Astrocyte (in vitro differentiated cells and primary cell): ENCODE data around the gene ANKRD34A.

Experiments used
- EZH2 ChIP-seq: IDR thresholded peaks from 2 replicates; pipeline ENCODE4 v1.6.1; 2012; ENCODE audit warnings: mild to moderate bottlenecking, low read length, inconsistent platforms; ENCODE audit not compliant: insufficient read depth
- TF ChIP-seq, protein P1 (sequence below): IDR thresholded peaks from 2 replicates; pipeline ENCODE4 v1.5.1; 2011; ENCODE audit warnings: low read depth, mild to moderate bottlenecking, inconsistent platforms, low read length, moderate library complexity; ENCODE audit not compliant: insufficient read depth

DNA sequence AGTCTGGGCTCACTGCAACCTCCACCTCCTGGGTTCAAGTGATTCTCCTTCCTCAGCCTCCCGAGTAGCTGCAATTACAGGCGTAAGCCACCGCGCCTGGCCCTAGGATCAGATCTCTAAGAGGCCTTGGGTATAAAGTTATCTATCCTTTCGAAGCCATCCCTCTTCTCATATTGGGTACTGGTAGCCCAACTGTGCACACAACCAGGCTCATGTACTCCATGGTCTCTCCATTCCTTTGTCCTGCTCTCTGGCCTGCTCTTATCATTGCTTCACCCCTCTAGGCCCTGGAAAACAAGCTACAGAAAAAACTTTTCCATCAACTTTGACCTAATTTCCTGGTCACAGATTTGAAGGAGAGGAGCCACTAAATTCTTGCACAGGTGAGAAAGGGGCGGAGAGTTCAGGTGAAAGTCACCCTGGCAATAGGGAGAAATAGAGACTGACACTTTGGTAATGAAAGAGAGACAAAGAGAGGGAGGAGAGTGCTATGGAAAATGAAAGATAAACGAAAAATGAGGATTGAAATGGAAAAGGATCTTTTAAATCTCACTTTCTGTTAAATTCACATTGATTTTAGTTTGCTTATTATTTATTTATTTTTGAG is 26.0 kb upstream of the ANKRD34A start:
- TF ChIP-seq, protein P1, sequence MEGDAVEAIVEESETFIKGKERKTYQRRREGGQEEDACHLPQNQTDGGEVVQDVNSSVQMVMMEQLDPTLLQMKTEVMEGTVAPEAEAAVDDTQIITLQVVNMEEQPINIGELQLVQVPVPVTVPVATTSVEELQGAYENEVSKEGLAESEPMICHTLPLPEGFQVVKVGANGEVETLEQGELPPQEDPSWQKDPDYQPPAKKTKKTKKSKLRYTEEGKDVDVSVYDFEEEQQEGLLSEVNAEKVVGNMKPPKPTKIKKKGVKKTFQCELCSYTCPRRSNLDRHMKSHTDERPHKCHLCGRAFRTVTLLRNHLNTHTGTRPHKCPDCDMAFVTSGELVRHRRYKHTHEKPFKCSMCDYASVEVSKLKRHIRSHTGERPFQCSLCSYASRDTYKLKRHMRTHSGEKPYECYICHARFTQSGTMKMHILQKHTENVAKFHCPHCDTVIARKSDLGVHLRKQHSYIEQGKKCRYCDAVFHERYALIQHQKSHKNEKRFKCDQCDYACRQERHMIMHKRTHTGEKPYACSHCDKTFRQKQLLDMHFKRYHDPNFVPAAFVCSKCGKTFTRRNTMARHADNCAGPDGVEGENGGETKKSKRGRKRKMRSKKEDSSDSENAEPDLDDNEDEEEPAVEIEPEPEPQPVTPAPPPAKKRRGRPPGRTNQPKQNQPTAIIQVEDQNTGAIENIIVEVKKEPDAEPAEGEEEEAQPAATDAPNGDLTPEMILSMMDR = no peak
- no peak for TF ChIP-seq EZH2
